Measurements from ENCODE around the gene CD9.

GRCh38 chr12:6275928-6276887, 76.0 kb downstream of the CD9 start:
- no peak for TF ChIP-seq EZH2 (IDR thresholded peaks at IDR 0.05; ENCODE audit: borderline replicate concordance, low read length)
- TF ChIP-seq CTCF (IDR thresholded peaks at IDR 0.05; ENCODE audit: low read length), result no peak

All from OCI-LY1 (cell line).